SK-N-SH (cell line): Measurements from ENCODE around the gene WDR91.

Source experiments
- EP300 ChIP-seq, 2 experiments: IDR thresholded peaks; 2 replicates each; pipeline versions ENCODE4 v1.4.0 to v1.6.1; 2012; ENCODE audit warnings: borderline replicate concordance in 1 of 2, low read depth in 1 of 2, low read length in 1 of 2
- JUND ChIP-seq: IDR thresholded peaks from 2 replicates; pipeline ENCODE4 v1.4.0; 2012
- TF ChIP-seq, protein P1 (sequence below): IDR thresholded peaks from 2 replicates; pipeline ENCODE4 v1.4.0; 2012; ENCODE audit warnings: low read depth, borderline replicate concordance
- TF ChIP-seq, protein P2 (sequence below): IDR thresholded peaks from 2 replicates; pipeline ENCODE4 v1.6.1; 2012; ENCODE audit warnings: mild to moderate bottlenecking, low read depth, low read length, moderate library complexity
- TF ChIP-seq, protein P3 (sequence below): fragments of 150-350 bp; IDR thresholded peaks from 2 replicates; pipeline ENCODE4 v1.6.1; 2016; ENCODE audit warnings: mild to moderate bottlenecking, low read depth, low read length

DNA sequence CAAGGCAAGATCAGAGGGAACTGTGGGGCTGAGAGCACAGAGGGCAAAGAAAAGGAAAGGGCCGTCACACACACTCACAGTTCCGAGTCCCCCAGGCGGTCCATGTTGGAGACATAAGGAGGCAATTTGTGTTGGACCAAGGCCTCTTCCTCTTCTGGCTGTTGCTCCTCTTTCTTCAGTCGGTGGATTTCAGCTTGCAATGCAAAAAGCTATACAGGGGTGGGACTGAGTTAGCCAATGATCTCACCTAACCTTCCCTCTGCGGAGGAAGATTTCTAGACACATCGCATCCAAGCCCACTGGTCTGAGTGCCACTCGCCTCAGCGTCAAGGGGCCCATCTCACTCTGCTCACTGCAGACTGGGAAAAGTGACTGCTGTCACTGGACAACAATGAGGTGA lies 5.5 kb downstream of the WDR91 start:
- TF ChIP-seq, protein P1, sequence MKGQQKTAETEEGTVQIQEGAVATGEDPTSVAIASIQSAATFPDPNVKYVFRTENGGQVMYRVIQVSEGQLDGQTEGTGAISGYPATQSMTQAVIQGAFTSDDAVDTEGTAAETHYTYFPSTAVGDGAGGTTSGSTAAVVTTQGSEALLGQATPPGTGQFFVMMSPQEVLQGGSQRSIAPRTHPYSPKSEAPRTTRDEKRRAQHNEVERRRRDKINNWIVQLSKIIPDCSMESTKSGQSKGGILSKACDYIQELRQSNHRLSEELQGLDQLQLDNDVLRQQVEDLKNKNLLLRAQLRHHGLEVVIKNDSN, result no peak
- no peak for TF ChIP-seq EP300 (IDR thresholded peaks at IDR 0.05; ENCODE audit: borderline replicate concordance in 1 of 2, low read depth in 1 of 2, low read length in 1 of 2)
- TF ChIP-seq, protein P2, sequence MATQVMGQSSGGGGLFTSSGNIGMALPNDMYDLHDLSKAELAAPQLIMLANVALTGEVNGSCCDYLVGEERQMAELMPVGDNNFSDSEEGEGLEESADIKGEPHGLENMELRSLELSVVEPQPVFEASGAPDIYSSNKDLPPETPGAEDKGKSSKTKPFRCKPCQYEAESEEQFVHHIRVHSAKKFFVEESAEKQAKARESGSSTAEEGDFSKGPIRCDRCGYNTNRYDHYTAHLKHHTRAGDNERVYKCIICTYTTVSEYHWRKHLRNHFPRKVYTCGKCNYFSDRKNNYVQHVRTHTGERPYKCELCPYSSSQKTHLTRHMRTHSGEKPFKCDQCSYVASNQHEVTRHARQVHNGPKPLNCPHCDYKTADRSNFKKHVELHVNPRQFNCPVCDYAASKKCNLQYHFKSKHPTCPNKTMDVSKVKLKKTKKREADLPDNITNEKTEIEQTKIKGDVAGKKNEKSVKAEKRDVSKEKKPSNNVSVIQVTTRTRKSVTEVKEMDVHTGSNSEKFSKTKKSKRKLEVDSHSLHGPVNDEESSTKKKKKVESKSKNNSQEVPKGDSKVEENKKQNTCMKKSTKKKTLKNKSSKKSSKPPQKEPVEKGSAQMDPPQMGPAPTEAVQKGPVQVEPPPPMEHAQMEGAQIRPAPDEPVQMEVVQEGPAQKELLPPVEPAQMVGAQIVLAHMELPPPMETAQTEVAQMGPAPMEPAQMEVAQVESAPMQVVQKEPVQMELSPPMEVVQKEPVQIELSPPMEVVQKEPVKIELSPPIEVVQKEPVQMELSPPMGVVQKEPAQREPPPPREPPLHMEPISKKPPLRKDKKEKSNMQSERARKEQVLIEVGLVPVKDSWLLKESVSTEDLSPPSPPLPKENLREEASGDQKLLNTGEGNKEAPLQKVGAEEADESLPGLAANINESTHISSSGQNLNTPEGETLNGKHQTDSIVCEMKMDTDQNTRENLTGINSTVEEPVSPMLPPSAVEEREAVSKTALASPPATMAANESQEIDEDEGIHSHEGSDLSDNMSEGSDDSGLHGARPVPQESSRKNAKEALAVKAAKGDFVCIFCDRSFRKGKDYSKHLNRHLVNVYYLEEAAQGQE, result no peak
- TF ChIP-seq, protein P3, sequence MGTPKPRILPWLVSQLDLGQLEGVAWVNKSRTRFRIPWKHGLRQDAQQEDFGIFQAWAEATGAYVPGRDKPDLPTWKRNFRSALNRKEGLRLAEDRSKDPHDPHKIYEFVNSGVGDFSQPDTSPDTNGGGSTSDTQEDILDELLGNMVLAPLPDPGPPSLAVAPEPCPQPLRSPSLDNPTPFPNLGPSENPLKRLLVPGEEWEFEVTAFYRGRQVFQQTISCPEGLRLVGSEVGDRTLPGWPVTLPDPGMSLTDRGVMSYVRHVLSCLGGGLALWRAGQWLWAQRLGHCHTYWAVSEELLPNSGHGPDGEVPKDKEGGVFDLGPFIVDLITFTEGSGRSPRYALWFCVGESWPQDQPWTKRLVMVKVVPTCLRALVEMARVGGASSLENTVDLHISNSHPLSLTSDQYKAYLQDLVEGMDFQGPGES, result no peak
- TF ChIP-seq JUND, result no peak
